Measurements from ENCODE around the gene NECAP2.

Gene NECAP2, protein sequence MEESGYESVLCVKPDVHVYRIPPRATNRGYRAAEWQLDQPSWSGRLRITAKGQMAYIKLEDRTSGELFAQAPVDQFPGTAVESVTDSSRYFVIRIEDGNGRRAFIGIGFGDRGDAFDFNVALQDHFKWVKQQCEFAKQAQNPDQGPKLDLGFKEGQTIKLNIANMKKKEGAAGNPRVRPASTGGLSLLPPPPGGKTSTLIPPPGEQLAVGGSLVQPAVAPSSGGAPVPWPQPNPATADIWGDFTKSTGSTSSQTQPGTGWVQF

DNA sequence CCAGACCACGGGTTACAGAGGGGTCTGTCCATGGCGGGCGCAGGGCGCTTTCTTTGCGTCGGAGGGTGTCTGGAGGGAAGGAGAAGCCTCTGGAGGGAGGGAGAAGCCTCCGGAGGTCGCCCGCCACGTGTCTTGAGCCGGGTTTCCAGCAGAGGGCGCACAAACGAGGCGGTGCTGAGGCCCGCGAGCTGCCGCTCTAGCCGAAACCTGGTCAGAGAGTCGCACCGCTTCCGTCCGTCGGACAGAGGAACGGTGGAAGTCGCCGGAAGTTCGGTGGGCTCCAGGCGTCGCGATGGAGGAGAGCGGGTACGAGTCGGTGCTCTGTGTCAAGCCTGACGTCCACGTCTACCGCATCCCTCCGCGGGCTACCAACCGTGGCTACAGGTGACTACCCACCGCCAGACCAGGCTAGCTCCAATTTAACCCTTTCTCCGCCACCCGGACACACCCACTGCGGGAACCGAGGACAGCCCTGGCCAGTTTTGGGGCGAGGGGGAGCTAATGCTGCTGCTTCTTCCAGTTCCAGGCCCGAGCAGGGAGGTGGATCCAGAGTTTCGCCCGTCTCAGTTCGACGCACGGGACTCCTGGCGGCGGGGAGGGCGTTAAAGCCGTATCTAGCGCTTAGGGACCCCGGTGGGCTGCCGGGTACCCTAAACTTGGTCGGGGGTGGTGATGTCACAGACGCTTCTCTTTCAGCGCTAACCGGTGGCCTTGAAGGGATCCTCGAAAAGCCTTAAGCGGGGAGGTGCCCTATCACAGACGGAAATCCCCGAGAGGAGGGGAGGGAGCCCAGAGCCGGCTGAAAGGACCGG, at the start of gene NECAP2:
TSS of gene NECAP2 (plus strand) at position 255 of the 812 bp plus-strand sequence. CDS start at position 293, 38 bp downstream.
- DNase-seq = peak; percentile 97

DNA sequence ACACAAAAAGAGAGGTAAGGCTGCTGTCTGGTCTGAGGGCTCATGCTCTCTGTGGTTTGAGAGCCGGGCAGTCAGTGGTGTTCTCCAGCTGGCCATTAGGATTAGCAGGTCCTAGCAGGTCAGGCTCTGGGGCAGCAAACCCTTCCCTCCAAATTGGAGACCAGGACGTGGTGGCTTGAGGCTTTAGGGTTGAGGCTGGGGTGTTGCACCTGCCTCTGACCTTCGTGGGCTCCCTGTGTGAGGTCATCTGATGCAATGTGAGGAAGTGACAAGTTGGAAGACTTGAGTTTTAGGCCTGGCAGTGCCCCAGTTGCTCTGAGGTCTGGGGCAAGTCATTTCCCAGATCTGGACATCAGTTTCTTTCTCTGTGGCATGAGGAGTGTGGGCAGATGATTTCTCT, 49.1 kb upstream of the NECAP2 start:
- DNase-seq = no peak

- DNase-seq = no peak
Observed at GRCh38 chr1:16392740-16393569, 47.6 kb upstream of the NECAP2 start.

- no peak for DNase-seq
Observed at GRCh38 chr1:16393570-16394521, 46.7 kb upstream of the NECAP2 start.

GRCh38 chr1:16394977-16395376, 45.5 kb upstream of the NECAP2 start:
- DNase-seq = no peak

DNA sequence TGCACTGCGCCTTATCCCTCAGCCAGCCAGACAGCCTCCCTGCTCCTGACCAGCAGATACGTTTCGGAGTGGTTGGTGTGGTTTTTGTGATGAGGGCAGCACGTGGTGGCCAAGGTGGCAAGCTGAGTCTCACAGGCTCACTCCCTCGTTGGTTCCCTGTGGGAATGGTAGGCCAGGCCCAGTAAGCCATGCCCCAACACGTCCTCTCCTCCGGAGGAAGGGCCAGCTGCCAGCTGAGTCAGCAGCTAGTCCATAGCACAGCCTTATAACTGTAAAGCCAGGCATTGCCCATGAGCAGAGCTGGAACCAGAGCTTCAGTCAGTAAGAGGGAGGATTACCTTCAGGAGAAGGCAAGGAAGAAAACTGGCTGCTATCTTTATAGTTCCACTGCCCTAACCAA, 43.9 kb upstream of the NECAP2 start:
- DNase-seq = no peak

DNA sequence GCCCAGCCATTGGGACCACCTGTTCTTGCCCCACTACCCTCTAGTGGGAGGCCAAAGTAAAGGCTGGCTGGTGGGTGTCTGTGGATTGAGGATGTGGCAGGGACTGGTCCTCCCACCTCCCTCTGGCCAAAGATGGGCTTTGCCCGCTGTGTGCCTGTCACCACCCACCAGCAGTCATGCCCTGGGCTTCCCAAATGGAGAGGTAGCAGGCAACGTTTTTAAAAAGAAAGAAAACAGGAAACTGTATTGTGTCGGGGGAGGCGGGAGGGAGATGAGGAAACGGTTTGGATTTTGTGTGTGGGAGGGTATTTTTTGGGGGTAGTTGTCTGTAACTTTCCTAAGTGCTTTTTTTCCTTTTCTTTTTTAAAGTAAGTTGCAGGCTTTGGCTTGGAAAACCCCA, 43.4 kb upstream of the NECAP2 start:
- DNase-seq = no peak

GRCh38 chr1:16398371-16398953, 42.1 kb upstream of the NECAP2 start:
- no peak for DNase-seq

- DNase-seq = no peak
Observed at GRCh38 chr1:16402742-16403141, 37.8 kb upstream of the NECAP2 start.

DNA sequence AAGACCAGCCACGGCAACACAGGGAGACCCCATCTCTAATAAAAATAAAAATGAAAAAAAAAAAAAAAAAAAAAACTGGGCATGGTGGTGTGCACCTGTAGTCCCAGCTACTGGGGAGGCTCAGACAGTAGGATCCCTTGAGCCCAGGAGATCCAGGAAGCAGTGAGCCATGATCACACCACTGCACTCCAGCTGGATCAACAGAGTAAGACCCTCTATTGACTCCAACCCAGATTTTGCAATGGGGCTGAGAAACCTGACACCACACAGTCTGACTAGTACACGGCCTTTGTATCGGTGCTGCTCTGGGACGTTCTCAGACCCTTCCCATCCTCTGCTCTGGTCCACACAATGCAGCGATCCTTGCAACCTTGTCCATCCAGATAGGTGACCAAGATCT, 35.1 kb upstream of the NECAP2 start:
- no peak for DNase-seq

- DNase-seq = no peak
Observed at GRCh38 chr1:16406868-16407267, 33.7 kb upstream of the NECAP2 start.

GRCh38 chr1:16409536-16410152, 30.9 kb upstream of the NECAP2 start:
- no peak for DNase-seq

DNA sequence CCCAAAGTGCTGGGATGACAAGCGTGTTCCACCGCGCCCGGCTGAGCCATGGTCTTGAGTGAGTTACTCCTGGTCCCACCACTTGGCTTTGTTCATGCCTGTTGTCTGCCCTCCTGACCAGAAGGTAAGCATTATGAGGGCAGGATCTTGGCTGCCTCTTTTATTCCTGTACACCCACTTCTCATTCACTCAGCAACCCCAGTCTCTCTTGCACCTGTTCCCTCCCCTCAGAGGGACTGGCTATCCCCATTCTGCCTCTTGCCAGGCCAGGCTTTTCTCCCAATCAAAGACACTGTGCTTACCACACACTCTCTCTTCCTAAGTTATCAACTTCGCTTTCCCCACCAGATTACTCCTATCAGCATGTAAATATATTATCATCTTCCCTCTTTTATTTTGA, 29.7 kb upstream of the NECAP2 start:
- DNase-seq = no peak

- DNase-seq = no peak
Observed at GRCh38 chr1:16413191-16413590, 27.3 kb upstream of the NECAP2 start.

- no peak for DNase-seq
Observed at GRCh38 chr1:16418823-16419425, 21.6 kb upstream of the NECAP2 start.

- peak; percentile 28 for DNase-seq
Observed at GRCh38 chr1:16420424-16421118, 20.0 kb upstream of the NECAP2 start.

DNA sequence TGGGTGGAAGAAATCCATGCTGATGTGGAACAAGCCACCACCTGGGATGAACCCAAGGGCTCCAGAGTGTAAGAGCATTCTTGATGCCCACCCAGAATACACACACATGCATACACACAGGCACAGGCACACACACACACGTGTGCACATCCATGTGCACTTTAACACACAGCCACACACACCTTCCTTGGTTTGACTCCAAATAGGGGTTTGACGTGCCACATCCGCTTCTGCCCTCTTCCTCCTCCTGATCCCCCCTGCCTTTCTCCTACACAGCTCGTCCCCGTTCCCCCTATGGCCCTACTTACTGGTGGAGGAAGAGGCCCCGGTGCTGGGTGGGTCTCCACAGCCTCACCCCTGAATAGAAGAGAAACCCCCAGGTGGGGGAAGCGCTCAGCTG, 19.3 kb upstream of the NECAP2 start:
- DNase-seq = no peak

GRCh38 chr1:16422041-16422440, 18.5 kb upstream of the NECAP2 start:
- DNase-seq = no peak

- no peak for DNase-seq
Observed at GRCh38 chr1:16425125-16426025, 15.1 kb upstream of the NECAP2 start.
